Right renal pelvis (tissue), 4 donors: ENCODE data around the gene MRPL44. TPM values are rescaled to one million over a fixed set of nuclear protein-coding genes. Genes with fewer than 3 reads are reported as not detected.
"Not testable (repeated sequence)": the region's sequence is repeated elsewhere in the genome, so short reads cannot be mapped to it uniquely, and the experiment has no call there.

ENCODE experiments used
- DNase-seq, 4 donors: peaks; one replicate each; pipeline ENCODE4 v3.0.0-alpha.2; 2013; ENCODE audit warnings: low read depth in 4 of 4, low spot score in 3 of 4, missing footprints in 1 of 4
- polyA plus RNA-seq, 4 donors: library from polyadenylated mRNA; unstranded; fragments of 120-200 nt; gene quantifications; one replicate each; pipeline ENCODE4 v1.2.1, GENCODE V29; 2013; ENCODE audit not compliant: insufficient read length in 4 of 4

MRPL44 gene
- polyA plus RNA-seq, 4 donors = 37.0 to 43.2 (median 41.6) TPM

DNA sequence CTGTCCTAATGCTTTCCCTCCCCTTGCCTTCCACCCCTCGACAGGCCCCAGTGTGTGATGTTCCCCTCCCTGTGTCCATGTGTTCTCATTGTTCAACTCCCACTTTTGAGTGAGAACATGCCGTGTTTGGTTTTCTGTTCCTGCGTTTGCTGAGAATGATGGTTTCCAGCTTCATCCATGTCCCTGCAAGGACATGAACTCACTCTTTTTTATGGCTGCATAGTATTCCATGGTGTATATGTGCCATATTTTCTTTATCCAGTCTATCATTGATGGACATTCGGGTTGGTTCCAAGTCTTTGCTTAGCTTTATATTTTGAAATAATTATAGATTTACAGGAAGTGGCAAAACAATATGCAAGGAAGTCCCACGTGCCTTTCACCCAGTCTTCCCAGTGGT is 43.4 kb downstream of the MRPL44 start:
- not testable (repeated sequence) for DNase-seq

DNA sequence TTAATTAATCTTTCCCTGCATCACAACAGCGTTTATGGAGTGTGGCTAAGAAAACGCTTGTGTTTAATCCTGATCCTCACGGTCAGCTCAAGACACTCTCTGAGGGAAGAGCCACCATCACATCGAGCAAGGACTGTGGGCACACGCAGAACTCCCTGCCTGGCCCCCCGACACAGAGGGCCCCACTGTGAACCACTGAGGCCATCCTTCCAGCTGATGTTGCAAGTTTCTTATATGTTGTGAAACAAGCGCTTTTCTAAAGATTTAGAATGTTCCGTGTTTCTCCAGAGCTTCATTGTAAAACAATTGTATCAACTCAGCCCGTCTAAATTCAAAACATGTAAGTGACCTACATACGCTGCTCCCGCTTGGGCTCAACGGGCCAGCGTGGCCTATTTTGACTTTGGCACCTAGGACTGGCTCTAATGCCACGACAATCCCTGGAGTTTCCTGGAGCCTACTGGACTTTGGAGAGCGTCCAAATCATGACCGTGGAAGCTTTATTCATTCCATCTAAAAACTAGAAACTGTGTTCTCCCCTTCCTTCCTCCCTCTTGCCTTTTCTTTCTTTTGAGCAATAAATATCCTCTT is 46.9 kb downstream of the MRPL44 start:
- DNase-seq = no peak

DNA sequence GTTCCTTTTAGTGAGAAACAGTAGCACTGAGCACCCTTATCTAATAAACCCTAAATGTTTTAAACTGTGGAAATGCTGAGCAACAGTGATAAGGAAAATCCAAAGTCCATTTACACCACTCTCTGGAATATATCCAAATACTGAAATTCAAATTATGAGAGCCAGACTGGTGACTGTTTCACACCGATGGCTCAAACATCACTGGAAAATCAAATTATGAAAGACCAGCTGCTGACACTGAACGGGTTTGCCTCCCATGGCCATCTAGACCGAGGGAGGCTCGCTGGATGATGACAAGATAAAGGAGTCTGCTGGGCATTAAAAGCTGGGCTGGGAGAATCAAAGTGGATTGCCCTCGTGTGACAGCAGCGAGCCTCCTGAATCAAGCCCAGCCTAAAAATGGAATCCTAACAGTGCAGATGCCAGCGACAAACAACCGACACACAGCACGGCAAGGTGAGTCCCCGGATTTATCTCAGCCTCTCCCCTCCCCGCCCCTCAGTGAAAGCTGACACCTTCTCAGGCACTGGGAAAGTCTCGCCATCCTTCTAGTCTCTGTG is 51.5 kb downstream of the MRPL44 start:
- DNase-seq = no peak

DNA sequence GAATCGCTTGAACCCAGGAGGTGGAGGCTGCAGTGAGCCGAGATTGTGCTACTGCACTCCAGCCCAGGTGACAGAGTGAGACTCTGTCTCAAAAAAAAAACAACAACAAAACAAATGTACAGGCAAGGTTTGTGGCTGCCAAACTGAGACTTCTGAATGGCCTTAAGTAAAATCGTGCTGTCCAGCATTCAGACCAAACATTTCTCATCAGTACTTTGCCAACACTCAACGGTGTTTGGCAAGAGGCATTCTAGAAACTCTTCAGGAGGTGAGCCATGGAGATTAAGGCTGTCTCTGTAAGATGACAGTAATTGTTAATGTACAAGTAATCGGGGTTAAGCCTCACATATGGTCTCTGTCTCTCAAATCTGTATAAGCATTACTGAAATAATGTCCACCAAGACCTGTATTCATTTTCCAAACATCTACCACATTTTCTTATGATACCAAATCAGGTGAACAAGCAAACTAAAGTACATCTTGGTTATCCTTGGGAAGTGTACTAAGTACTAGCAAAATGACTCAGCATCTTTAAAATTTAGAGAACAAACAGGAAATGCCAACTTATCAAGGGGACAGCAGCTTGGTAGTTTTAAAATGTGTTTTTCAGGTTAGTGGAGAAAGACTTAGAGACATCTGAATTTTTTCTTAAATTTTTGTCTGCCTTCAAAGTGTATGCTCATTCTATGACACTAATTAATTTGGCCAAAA is 52.5 kb downstream of the MRPL44 start:
- no peak for DNase-seq

DNA sequence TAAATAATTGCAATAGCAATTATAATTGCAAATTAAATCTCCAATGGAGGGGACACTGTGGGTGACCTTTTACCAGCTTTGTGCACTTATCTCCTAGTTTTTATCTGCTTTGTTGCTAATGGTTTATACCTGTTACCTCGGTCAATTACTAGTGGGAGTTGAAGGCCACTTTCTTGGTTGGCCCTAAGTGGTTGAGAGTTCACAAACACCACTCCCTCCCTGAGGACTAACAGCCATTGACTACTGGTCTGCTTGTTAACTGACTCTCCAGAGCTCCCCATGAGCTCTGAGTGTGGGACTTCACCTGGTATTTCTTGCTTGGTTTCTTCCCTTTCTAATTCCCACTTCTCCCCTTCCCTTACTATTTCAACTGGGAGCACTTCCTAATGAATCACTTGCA is 54.6 kb downstream of the MRPL44 start:
- no peak for DNase-seq

DNA sequence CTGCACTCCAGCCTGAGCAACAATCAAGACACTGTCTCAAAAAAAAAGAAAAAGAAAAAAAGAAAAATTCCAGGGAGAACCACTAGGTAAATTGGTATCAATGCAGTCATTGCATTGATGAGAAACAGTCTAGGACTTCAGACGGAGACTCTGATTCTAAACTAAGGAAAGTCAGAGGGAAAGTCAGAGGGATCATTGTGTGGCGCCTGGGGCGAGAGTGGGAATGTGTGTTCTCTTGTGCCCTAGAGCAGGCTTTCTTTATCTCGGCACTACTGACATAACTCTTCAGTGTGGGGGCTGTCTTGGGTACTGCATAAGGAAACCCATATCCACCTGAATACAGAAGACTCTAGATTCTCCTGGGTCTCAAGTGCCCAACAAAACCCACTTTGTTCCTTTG is 57.1 kb downstream of the MRPL44 start:
- no peak for DNase-seq

DNA sequence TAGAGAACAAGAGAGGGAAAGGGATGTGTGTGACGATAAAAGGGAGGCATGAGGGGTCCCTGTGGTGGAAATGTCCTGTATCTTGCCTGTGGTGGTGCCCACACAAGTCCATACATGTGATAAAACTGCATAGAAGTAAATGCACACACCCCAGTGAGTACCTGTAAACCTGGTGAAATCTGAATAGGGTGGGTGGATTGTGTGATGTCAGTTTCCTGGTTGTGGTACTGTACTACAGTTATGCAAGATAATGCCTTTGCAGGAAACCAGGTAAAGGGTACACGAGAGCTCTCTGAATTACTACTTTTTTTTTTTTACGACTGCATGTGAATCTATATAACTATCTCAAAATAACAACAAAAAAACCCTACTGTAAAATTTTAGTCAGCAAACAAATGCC is 59.7 kb downstream of the MRPL44 start:
- no peak for DNase-seq

Other genes starting within 250 kb of the MRPL44 start
- gene AP1S3, start 119.9 kb upstream of the MRPL44 start, polyA plus RNA-seq = 10 to 100 TPM; 10.5 to 16.5 (median 12.7) TPM
- gene WDFY1, start 12.1 kb upstream of the MRPL44 start, polyA plus RNA-seq = 10 to 100 TPM; 55.4 to 71.2 (median 64.7) TPM
- gene SERPINE2, start 81.8 kb downstream of the MRPL44 start, polyA plus RNA-seq = 100 to 1,000 TPM; 122 to 190 (median 141) TPM